ENCODE results near the gene APOBEC4.
"Not testable (repeated sequence)": the region's sequence is repeated elsewhere in the genome, so short reads cannot be mapped to it uniquely, and the experiment has no call there.

DNA sequence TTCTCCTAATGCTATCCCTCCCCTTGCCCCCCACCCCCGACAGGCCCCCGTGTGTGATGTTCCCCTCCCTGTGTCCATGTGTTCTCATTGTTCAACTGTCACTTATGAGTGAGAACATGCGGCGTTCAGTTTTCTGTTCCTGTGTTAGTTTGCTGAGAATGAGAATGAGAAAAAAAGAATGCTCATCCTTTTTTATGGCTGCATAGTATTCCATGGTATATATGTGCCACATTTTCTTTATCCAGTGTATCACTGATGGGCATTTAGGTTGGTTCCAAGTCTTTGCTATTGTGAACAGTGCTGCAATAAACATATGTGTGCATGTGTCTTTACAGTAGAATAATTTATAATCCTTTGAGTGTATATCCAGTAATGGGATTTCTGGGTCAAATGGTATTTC is 26.2 kb upstream of the APOBEC4 start:
- TF ChIP-seq, protein P1, sequence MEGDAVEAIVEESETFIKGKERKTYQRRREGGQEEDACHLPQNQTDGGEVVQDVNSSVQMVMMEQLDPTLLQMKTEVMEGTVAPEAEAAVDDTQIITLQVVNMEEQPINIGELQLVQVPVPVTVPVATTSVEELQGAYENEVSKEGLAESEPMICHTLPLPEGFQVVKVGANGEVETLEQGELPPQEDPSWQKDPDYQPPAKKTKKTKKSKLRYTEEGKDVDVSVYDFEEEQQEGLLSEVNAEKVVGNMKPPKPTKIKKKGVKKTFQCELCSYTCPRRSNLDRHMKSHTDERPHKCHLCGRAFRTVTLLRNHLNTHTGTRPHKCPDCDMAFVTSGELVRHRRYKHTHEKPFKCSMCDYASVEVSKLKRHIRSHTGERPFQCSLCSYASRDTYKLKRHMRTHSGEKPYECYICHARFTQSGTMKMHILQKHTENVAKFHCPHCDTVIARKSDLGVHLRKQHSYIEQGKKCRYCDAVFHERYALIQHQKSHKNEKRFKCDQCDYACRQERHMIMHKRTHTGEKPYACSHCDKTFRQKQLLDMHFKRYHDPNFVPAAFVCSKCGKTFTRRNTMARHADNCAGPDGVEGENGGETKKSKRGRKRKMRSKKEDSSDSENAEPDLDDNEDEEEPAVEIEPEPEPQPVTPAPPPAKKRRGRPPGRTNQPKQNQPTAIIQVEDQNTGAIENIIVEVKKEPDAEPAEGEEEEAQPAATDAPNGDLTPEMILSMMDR (conservative IDR thresholded peaks at IDR 0.05): not testable (repeated sequence)
- not testable (repeated sequence) for TF ChIP-seq ZFX (IDR thresholded peaks at IDR 0.05)

Data from C4-2B (cell line).